NCI-H2107 (cell line): Measurements from ENCODE around the gene ATP9B.
"Not testable (repeated sequence)": the region's sequence is repeated elsewhere in the genome, so short reads cannot be mapped to it uniquely, and the experiment has no call there.

Experiments
- DNase-seq: peaks from one replicate; lab custom pipeline; 2025; lab: John Stamatoyannopoulos, UW

ATP9B gene

GRCh38 chr18:79290409-79290808, 221.2 kb downstream of the ATP9B start:
- DNase-seq, result not testable (repeated sequence)

- no peak for DNase-seq
Observed at GRCh38 chr18:79290876-79291275, 221.7 kb downstream of the ATP9B start.

- no peak for DNase-seq
Observed at GRCh38 chr18:79294235-79294634, 225.0 kb downstream of the ATP9B start.

- DNase-seq, result no peak
Observed at GRCh38 chr18:79299272-79299671, 230.1 kb downstream of the ATP9B start.

GRCh38 chr18:79299711-79300110, 230.5 kb downstream of the ATP9B start:
- DNase-seq, result no peak

GRCh38 chr18:79300413-79300812, 231.2 kb downstream of the ATP9B start:
- no peak for DNase-seq

- no peak for DNase-seq
Observed at GRCh38 chr18:79302120-79302519, 232.9 kb downstream of the ATP9B start.

GRCh38 chr18:79305911-79306310, 236.7 kb downstream of the ATP9B start:
- no peak for DNase-seq

GRCh38 chr18:79309614-79310358, 240.6 kb downstream of the ATP9B start:
- DNase-seq, result no peak

GRCh38 chr18:79314838-79315388, 245.7 kb downstream of the ATP9B start:
- DNase-seq, result no peak

- DNase-seq, result peak; percentile 17
Observed at GRCh38 chr18:79315596-79315995, 246.4 kb downstream of the ATP9B start.

GRCh38 chr18:79317703-79318102, 248.5 kb downstream of the ATP9B start:
- DNase-seq, result no peak

GRCh38 chr18:79318142-79318673, 249.0 kb downstream of the ATP9B start:
- DNase-seq, result no peak

GRCh38 chr18:79320216-79320850, 251.1 kb downstream of the ATP9B start:
- DNase-seq, result no peak

- no peak for DNase-seq
Observed at GRCh38 chr18:79321625-79322405, 252.6 kb downstream of the ATP9B start.

GRCh38 chr18:79322441-79322840, 253.2 kb downstream of the ATP9B start:
- DNase-seq, result no peak

- no peak for DNase-seq
Observed at GRCh38 chr18:79323471-79323870, 254.3 kb downstream of the ATP9B start.

- DNase-seq, result peak; percentile 42
Observed at GRCh38 chr18:79326413-79327198, 257.4 kb downstream of the ATP9B start.

GRCh38 chr18:79327199-79327721, 258.1 kb downstream of the ATP9B start:
- DNase-seq, result no peak

- DNase-seq, result not testable (repeated sequence)
Observed at GRCh38 chr18:79327915-79328314, 258.7 kb downstream of the ATP9B start.

GRCh38 chr18:79328887-79329286, 259.7 kb downstream of the ATP9B start:
- no peak for DNase-seq
